Activated naive CD8-positive, alpha-beta T cell (primary cell): Measurements from ENCODE around the gene MEIKIN.

Experiments used
- H3K27ac Mint-ChIP-seq: one replicate; pipeline ENCODE4 v1.8.0; 2021; ENCODE audit warnings: mixed read lengths
- H3K27me3 Mint-ChIP-seq: one replicate; pipeline ENCODE4 v1.8.0; 2021; ENCODE audit warnings: mixed read lengths
- H3K36me3 Mint-ChIP-seq: one replicate; pipeline ENCODE4 v1.8.0; 2021; ENCODE audit warnings: mixed read lengths
- H3K4me1 Mint-ChIP-seq: one replicate; pipeline ENCODE4 v1.8.0; 2021; ENCODE audit warnings: low read depth, mixed read lengths
- H3K4me3 Mint-ChIP-seq: one replicate; pipeline ENCODE4 v1.8.0; 2021; ENCODE audit warnings: mild to moderate bottlenecking, mixed read lengths
- H3K9me3 Mint-ChIP-seq: one replicate; pipeline ENCODE4 v1.8.0; 2021; ENCODE audit warnings: low read depth, mixed read lengths

Gene MEIKIN

GRCh38 chr5:131824631-131825030 is 120.8 kb downstream of the MEIKIN start:
- H3K36me3 Mint-ChIP-seq, result peaks cover 9% of the 10 kb centered on the region
- no peaks in the 10 kb centered on the region for H3K27me3 Mint-ChIP-seq
- H3K27ac Mint-ChIP-seq, result no peak overlapping the region
- peaks cover 4% of the 10 kb centered on the region for H3K9me3 Mint-ChIP-seq
- peaks cover 4% of the 10 kb centered on the region for H3K4me1 Mint-ChIP-seq
- H3K4me3 Mint-ChIP-seq, result no peak overlapping the region

GRCh38 chr5:131821221-131821620 is 124.2 kb downstream of the MEIKIN start:
- H3K4me3 Mint-ChIP-seq, result no peak overlapping the region
- no peaks in the 10 kb centered on the region for H3K9me3 Mint-ChIP-seq
- peaks cover 5% of the 10 kb centered on the region for H3K4me1 Mint-ChIP-seq
- H3K27ac Mint-ChIP-seq, result no peak overlapping the region
- H3K27me3 Mint-ChIP-seq, result no peaks in the 10 kb centered on the region
- H3K36me3 Mint-ChIP-seq, result peaks cover 9% of the 10 kb centered on the region

DNA sequence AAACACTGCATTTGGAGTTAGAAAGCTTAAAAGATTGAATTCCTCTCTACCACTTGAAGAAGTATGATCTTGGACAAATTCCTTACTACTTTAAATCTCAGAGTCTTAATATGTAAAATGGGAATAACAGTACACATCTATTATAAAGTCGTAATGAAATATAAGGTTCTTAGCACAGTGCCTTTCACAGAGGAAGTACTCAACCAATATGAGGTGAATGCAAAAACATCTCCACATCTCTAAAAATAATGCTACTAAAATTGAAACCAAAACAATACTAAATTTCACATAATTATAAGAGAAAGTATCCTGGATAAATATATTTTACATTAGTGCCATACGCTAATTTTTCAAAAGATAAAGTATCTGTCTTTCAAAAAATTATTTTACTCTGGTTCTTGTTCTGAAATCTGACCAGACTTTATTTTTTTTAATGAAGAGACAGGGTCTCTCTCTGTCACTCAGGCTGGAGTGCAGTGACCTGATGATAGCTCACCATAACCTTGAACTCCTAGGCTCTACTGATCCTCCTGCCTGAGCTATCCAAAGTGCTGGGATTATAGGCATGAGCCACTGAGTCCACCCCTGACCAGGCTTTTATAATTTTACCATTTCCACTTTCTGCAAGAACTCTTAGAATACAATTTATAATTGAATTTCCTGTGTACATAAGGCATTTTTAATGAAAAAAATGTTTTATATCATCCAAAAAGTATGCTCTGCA is 127.3 kb downstream of the MEIKIN start:
- no peak overlapping the region for H3K4me3 Mint-ChIP-seq
- peaks cover 5% of the 10 kb centered on the region for H3K4me1 Mint-ChIP-seq
- no peaks in the 10 kb centered on the region for H3K27me3 Mint-ChIP-seq
- H3K36me3 Mint-ChIP-seq, result no peaks in the 10 kb centered on the region
- H3K9me3 Mint-ChIP-seq, result no peaks in the 10 kb centered on the region
- H3K27ac Mint-ChIP-seq, result no peak overlapping the region

GRCh38 chr5:131814990-131815389 is 130.5 kb downstream of the MEIKIN start:
- peaks cover 5% of the 10 kb centered on the region for H3K4me1 Mint-ChIP-seq
- H3K9me3 Mint-ChIP-seq, result no peaks in the 10 kb centered on the region
- H3K27me3 Mint-ChIP-seq, result no peaks in the 10 kb centered on the region
- no peak overlapping the region for H3K4me3 Mint-ChIP-seq
- H3K27ac Mint-ChIP-seq, result no peak overlapping the region
- H3K36me3 Mint-ChIP-seq, result no peaks in the 10 kb centered on the region

GRCh38 chr5:131812371-131813160 is 132.9 kb downstream of the MEIKIN start:
- no peaks in the 10 kb centered on the region for H3K36me3 Mint-ChIP-seq
- H3K4me3 Mint-ChIP-seq, result no peak overlapping the region
- no peaks in the 10 kb centered on the region for H3K4me1 Mint-ChIP-seq
- H3K27ac Mint-ChIP-seq, result no peak overlapping the region
- no peaks in the 10 kb centered on the region for H3K27me3 Mint-ChIP-seq
- H3K9me3 Mint-ChIP-seq, result no peaks in the 10 kb centered on the region

GRCh38 chr5:131810510-131811249 is 134.8 kb downstream of the MEIKIN start:
- no peaks in the 10 kb centered on the region for H3K9me3 Mint-ChIP-seq
- H3K4me1 Mint-ChIP-seq, result no peaks in the 10 kb centered on the region
- H3K36me3 Mint-ChIP-seq, result no peaks in the 10 kb centered on the region
- H3K27me3 Mint-ChIP-seq, result no peaks in the 10 kb centered on the region
- H3K27ac Mint-ChIP-seq, result no peak overlapping the region
- no peak overlapping the region for H3K4me3 Mint-ChIP-seq

- Mint-ChIP-seq H3K4me3 (peak within 1 kb of the TSS; percentile 93), H3K9me3 (no peaks in the 10 kb centered on the region), H3K27ac (peak within 1 kb of the TSS; percentile 88), H3K4me1 (peaks cover 36% of the 10 kb centered on the region), H3K36me3 (peaks cover 6% of the 10 kb centered on the region), H3K27me3 (no peaks in the 10 kb centered on the region)
Observed at GRCh38 chr5:131796793-131797693, 148.4 kb downstream of the MEIKIN start, which contains the start of gene FNIP1. TSS of gene FNIP1 (minus strand) at chr5:131797017. CDS start at chr5:131796921, 96 bp downstream.

DNA sequence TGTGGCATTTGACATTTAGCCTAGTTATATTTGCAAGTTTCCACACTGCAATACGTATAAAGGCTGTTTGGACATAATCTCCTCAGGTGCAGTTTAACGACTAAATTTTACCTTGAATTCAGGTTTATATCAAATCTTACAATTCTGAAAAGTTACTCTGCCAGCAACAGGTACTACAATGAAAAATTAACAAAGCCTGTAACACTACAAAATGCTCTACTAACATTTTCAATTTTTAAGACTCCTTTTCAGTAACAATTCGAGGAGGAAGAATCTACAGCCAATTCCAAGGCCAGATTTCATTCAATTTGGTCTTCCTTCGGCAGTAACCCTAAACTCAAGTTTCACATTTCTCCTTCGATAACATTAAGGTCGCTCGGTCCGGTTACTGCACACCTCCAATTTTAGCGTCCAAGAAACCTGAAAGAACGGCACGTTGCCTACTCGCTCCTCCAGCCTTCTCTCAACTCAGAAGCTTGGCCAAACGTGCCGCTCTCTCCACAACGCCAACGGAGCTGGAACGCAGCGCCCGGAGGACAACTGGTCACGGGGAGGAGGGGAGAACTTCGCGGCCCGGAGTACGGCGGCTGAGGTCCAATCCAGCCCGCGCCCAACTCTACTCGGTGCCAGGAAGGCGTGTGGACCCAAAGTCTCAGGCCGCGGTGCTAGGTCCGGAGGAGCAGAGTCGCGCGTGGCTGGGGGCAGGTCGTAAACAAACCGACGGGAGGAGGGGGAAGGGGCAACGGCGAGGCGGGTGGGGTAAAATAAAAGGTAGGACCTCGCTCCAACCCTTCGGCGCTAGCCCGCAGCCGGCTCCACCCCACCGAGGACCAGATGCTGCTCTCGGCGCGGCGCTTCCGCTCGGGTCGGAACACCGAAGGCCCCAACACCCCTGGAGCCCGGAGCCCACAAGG is 149.3 kb downstream of the MEIKIN start:
- peaks cover 6% of the 10 kb centered on the region for H3K36me3 Mint-ChIP-seq
- peaks cover 41% of the 10 kb centered on the region for H3K4me1 Mint-ChIP-seq
- no peaks in the 10 kb centered on the region for H3K9me3 Mint-ChIP-seq
- H3K27ac Mint-ChIP-seq, result peak overlapping the region; percentile 88
- peak overlapping the region; percentile 93 for H3K4me3 Mint-ChIP-seq
- H3K27me3 Mint-ChIP-seq, result no peaks in the 10 kb centered on the region

DNA sequence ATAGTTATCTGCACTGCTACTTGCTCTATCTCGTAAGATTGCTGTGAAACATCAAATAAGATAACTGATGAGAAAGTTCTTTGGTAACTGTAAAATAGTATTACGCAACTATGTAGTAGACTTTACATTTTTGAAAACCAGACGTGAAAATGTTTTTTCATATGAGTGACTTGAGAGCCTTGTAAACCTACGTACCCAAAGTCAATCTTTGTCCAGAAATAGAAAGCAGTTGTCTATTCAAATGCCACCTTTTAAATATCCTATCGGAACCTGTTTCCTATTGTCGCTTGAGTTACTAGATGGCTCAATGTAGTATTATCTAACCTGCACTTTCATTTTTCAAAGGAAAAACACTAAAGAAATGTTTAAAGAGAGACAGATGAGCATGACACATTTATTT is 150.2 kb downstream of the MEIKIN start:
- H3K4me3 Mint-ChIP-seq, result peak overlapping the region; percentile 93
- peak overlapping the region; percentile 67 for H3K27ac Mint-ChIP-seq
- no peaks in the 10 kb centered on the region for H3K27me3 Mint-ChIP-seq
- no peaks in the 10 kb centered on the region for H3K9me3 Mint-ChIP-seq
- peaks cover 49% of the 10 kb centered on the region for H3K4me1 Mint-ChIP-seq
- peaks cover 6% of the 10 kb centered on the region for H3K36me3 Mint-ChIP-seq

GRCh38 chr5:131794586-131794985 is 150.9 kb downstream of the MEIKIN start:
- Mint-ChIP-seq H3K27me3 (no peaks in the 10 kb centered on the region), H3K27ac (peak overlapping the region; percentile 37), H3K4me1 (peaks cover 53% of the 10 kb centered on the region), H3K36me3 (peaks cover 9% of the 10 kb centered on the region), H3K4me3 (peak overlapping the region; percentile 93), H3K9me3 (no peaks in the 10 kb centered on the region)

- no peak overlapping the region for H3K27ac Mint-ChIP-seq
- H3K9me3 Mint-ChIP-seq, result peaks cover 3% of the 10 kb centered on the region
- H3K27me3 Mint-ChIP-seq, result no peaks in the 10 kb centered on the region
- H3K36me3 Mint-ChIP-seq, result peaks cover 13% of the 10 kb centered on the region
- no peak overlapping the region for H3K4me3 Mint-ChIP-seq
- H3K4me1 Mint-ChIP-seq, result peaks cover 60% of the 10 kb centered on the region
Observed at GRCh38 chr5:131792896-131793295, 152.6 kb downstream of the MEIKIN start.

- Mint-ChIP-seq H3K4me3 (no peak overlapping the region), H3K27me3 (no peaks in the 10 kb centered on the region), H3K4me1 (peaks cover 66% of the 10 kb centered on the region), H3K9me3 (peaks cover 3% of the 10 kb centered on the region), H3K27ac (no peak overlapping the region), H3K36me3 (peaks cover 14% of the 10 kb centered on the region)
Observed at GRCh38 chr5:131791866-131792265, 153.6 kb downstream of the MEIKIN start.

DNA sequence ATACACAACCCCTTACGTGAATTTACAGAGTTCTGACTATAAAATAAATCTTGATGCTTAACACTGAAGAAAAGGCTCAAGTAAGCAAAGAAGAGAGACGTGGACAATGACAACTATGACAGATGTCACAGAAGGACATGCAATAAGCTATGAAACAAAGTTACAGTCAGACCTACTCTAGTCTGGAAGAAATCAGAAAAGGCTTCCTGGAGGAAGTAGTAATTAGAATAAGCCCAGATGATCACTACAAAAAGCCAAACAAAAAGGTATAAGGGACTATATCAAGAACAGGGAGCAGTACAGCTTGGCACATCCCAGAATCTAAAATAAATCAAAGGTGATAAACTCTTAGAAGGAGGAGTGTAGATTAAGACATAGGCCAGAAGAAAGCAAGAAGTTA is 154.9 kb downstream of the MEIKIN start:
- Mint-ChIP-seq H3K9me3 (peaks cover 3% of the 10 kb centered on the region), H3K4me3 (peak overlapping the region; percentile 0)

More for the DNA sequence above, 154.9 kb downstream of the MEIKIN start:
- peaks cover 14% of the 10 kb centered on the region for H3K36me3 Mint-ChIP-seq
- no peaks in the 10 kb centered on the region for H3K27me3 Mint-ChIP-seq
- no peak overlapping the region for H3K27ac Mint-ChIP-seq
- H3K4me1 Mint-ChIP-seq, result peaks cover 69% of the 10 kb centered on the region
